Measurements from ENCODE around the gene SPOP.

- TF ChIP-seq CTCF (conservative IDR thresholded peaks at IDR 0.05; ENCODE audit: low read depth in 2 of 2) (no peak), POLR2AphosphoS5 (IDR thresholded peaks at IDR 0.05; ENCODE audit: low read depth) (no peak), ETS1 (IDR thresholded peaks at IDR 0.05) (no peak), NANOG (IDR thresholded peaks at IDR 0.05; ENCODE audit: borderline replicate concordance) (no peak), REST (IDR thresholded peaks at IDR 0.05; ENCODE audit: unreplicated experiment) (no peak), EZH2 (IDR thresholded peaks at IDR 0.05; ENCODE audit: low read depth, unreplicated experiment) (no peak), CREB1 (CRISPR knock-in tag; IDR thresholded peaks at IDR 0.05; ENCODE audit: low read depth) (no peak), EZH2phosphoT487 (IDR thresholded peaks at IDR 0.05; ENCODE audit: unreplicated experiment) (no peak), JUNB (IDR thresholded peaks at IDR 0.05; ENCODE audit: unreplicated experiment) (no peak), ZNF331 (CRISPR knock-in tag; IDR thresholded peaks at IDR 0.05; ENCODE audit: low read depth) (no peak)
- TF ChIP-seq, protein P1, sequence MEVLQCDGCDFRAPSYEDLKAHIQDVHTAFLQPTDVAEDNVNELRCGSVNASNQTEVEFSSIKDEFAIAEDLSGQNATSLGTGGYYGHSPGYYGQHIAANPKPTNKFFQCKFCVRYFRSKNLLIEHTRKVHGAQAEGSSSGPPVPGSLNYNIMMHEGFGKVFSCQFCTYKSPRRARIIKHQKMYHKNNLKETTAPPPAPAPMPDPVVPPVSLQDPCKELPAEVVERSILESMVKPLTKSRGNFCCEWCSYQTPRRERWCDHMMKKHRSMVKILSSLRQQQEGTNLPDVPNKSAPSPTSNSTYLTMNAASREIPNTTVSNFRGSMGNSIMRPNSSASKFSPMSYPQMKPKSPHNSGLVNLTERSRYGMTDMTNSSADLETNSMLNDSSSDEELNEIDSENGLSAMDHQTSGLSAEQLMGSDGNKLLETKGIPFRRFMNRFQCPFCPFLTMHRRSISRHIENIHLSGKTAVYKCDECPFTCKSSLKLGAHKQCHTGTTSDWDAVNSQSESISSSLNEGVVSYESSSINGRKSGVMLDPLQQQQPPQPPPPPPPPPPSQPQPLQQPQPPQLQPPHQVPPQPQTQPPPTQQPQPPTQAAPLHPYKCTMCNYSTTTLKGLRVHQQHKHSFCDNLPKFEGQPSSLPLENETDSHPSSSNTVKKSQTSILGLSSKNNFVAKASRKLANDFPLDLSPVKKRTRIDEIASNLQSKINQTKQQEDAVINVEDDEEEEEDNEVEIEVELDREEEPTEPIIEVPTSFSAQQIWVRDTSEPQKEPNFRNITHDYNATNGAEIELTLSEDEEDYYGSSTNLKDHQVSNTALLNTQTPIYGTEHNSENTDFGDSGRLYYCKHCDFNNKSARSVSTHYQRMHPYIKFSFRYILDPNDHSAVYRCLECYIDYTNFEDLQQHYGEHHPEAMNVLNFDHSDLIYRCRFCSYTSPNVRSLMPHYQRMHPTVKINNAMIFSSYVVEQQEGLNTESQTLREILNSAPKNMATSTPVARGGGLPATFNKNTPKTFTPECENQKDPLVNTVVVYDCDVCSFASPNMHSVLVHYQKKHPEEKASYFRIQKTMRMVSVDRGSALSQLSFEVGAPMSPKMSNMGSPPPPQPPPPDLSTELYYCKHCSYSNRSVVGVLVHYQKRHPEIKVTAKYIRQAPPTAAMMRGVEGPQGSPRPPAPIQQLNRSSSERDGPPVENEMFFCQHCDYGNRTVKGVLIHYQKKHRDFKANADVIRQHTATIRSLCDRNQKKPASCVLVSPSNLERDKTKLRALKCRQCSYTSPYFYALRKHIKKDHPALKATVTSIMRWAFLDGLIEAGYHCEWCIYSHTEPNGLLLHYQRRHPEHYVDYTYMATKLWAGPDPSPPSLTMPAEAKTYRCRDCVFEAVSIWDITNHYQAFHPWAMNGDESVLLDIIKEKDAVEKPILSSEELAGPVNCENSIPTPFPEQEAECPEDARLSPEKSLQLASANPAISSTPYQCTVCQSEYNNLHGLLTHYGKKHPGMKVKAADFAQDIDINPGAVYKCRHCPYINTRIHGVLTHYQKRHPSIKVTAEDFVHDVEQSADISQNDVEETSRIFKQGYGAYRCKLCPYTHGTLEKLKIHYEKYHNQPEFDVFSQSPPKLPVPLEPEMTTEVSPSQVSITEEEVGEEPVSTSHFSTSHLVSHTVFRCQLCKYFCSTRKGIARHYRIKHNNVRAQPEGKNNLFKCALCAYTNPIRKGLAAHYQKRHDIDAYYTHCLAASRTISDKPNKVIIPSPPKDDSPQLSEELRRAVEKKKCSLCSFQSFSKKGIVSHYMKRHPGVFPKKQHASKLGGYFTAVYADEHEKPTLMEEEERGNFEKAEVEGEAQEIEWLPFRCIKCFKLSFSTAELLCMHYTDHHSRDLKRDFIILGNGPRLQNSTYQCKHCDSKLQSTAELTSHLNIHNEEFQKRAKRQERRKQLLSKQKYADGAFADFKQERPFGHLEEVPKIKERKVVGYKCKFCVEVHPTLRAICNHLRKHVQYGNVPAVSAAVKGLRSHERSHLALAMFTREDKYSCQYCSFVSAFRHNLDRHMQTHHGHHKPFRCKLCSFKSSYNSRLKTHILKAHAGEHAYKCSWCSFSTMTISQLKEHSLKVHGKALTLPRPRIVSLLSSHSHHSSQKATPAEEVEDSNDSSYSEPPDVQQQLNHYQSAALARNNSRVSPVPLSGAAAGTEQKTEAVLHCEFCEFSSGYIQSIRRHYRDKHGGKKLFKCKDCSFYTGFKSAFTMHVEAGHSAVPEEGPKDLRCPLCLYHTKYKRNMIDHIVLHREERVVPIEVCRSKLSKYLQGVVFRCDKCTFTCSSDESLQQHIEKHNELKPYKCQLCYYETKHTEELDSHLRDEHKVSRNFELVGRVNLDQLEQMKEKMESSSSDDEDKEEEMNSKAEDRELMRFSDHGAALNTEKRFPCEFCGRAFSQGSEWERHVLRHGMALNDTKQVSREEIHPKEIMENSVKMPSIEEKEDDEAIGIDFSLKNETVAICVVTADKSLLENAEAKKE (CRISPR knock-in tag; IDR thresholded peaks at IDR 0.05), result no peak
Measured at GRCh38 chr17:49680314-49680713, 2.4 kb upstream of the SPOP start.

Data from GM23338 (cell line).